GM23338 (cell line): ENCODE data around the gene PPP6R2. TPM values are rescaled to one million over a fixed set of nuclear protein-coding genes. Genes with fewer than 3 reads are reported as not detected.

Experiments used
- ATAC-seq: fragments of 200-7000 bp; cut with Tn5 transposase; 3 replicates; pipeline ENCODE4 v1.9.1; 2020
- DNase-seq: peaks from one replicate; pipeline ENCODE4 v3.0.0-alpha.2; 2015; ENCODE audit warnings: low spot score
- H2AFZ ChIP-seq: fragments of 200-600 bp; sonication (generic); 2 replicates; pipeline ENCODE4 v1.8.0; 2016; ENCODE audit warnings: antibody characterized with exemption, mild to moderate bottlenecking, moderate library complexity
- H3F3A ChIP-seq: fragments of 200-600 bp; sonication (generic); replicated peaks from 2 replicates; pipeline ENCODE4 v1.8.0; 2017; ENCODE audit warnings: antibody characterized with exemption, mixed run types, low read depth
- H3K27ac ChIP-seq: fragments of 200-600 bp; sonication (generic); 2 replicates; pipeline ENCODE4 v1.6.1; 2016; ENCODE audit warnings: low read depth
- H3K27me3 ChIP-seq: fragments of 200-600 bp; sonication (generic); 2 replicates; pipeline ENCODE4 v1.8.0; 2016; ENCODE audit warnings: mild to moderate bottlenecking, mixed run types, moderate library complexity; ENCODE audit not compliant: insufficient read depth
- H3K36me3 ChIP-seq: fragments of 200-600 bp; sonication (generic); 2 replicates; pipeline ENCODE4 v1.8.0; 2016; ENCODE audit warnings: mild to moderate bottlenecking; ENCODE audit not compliant: insufficient read depth
- H3K4me1 ChIP-seq: fragments of 200-600 bp; sonication (generic); 2 replicates; pipeline ENCODE4 v1.8.0; 2016; ENCODE audit warnings: mild to moderate bottlenecking, moderate library complexity; ENCODE audit not compliant: insufficient read depth
- H3K4me2 ChIP-seq: fragments of 200-600 bp; sonication (generic); 2 replicates; pipeline ENCODE4 v1.7.1; 2017; ENCODE audit warnings: mixed run types
- H3K4me3 ChIP-seq: fragments of 200-600 bp; sonication (generic); 2 replicates; pipeline ENCODE4 v1.6.1; 2016; ENCODE audit warnings: mixed run types
- H3K79me2 ChIP-seq: fragments of 200-600 bp; sonication (generic); replicated peaks from 2 replicates; pipeline ENCODE4 v1.8.0; 2017; ENCODE audit warnings: mild to moderate bottlenecking; ENCODE audit not compliant: insufficient read depth
- H3K9me2 ChIP-seq: fragments of 200-600 bp; sonication (generic); 2 replicates; pipeline ENCODE4 v1.8.0; 2017; ENCODE audit not compliant: insufficient read depth
- H4K20me1 ChIP-seq: fragments of 200-600 bp; sonication (generic); replicated peaks from 2 replicates; pipeline ENCODE4 v1.8.0; 2017; ENCODE audit warnings: mild to moderate bottlenecking; ENCODE audit not compliant: insufficient read depth
- H3K27ac Mint-ChIP-seq: 2 replicates; pipeline ENCODE4 v1.8.0; 2020; ENCODE audit warnings: inconsistent platforms, mild to moderate bottlenecking, moderate library complexity, mixed read lengths
- H3K27me3 Mint-ChIP-seq: 3 replicates; pipeline ENCODE4 v1.8.0; 2022; ENCODE audit warnings: low read depth, mild to moderate bottlenecking, moderate library complexity, mixed read lengths, inconsistent platforms; ENCODE audit not compliant: insufficient read depth, poor library complexity
- H3K36me3 Mint-ChIP-seq: 3 replicates; pipeline ENCODE4 v1.8.0; 2021; ENCODE audit warnings: low read depth, mild to moderate bottlenecking, inconsistent platforms, moderate library complexity, mixed read lengths
- H3K4me1 Mint-ChIP-seq: 3 replicates; pipeline ENCODE4 v1.8.0; 2020; ENCODE audit warnings: mild to moderate bottlenecking, inconsistent platforms, mixed read lengths
- H3K4me3 Mint-ChIP-seq: 3 replicates; pipeline ENCODE4 v1.8.0; 2021; ENCODE audit warnings: moderate library complexity, mild to moderate bottlenecking, inconsistent platforms, mixed read lengths
- H3K9me3 Mint-ChIP-seq: 3 replicates; pipeline ENCODE4 v1.8.0; 2020; ENCODE audit warnings: moderate library complexity, mild to moderate bottlenecking, inconsistent platforms, mixed read lengths
- CREB1 ChIP-seq: fragments of 250-450 bp; sonication (Bioruptor Pico); IDR thresholded peaks from 2 replicates; pipeline ENCODE4 v1.5.0; 2020; ENCODE audit warnings: low read depth, mild to moderate bottlenecking, moderate library complexity
- CTCF ChIP-seq, 2 experiments: fragments of 200-600 bp in 1 of 2; sonication (generic) in 1 of 2; conservative IDR thresholded peaks; 2 replicates each; pipeline versions ENCODE4 v1.5.1 to v1.6.1; 2016 to 2017; ENCODE audit warnings: antibody characterized with exemption in 2 of 2, low read depth in 2 of 2, mild to moderate bottlenecking in 2 of 2, moderate library complexity in 1 of 2
- ETS1 ChIP-seq: IDR thresholded peaks from 2 replicates; pipeline ENCODE4 v1.6.1; 2016; ENCODE audit warnings: antibody characterized with exemption
- EZH2 ChIP-seq: fragments of 200-600 bp; sonication (generic); IDR thresholded peaks from one replicate; pipeline ENCODE4 v1.8.0; 2017; ENCODE audit warnings: antibody characterized with exemption, mild to moderate bottlenecking, low read depth; ENCODE audit not compliant: unreplicated experiment
- EZH2phosphoT487 ChIP-seq: fragments of 200-600 bp; sonication (generic); IDR thresholded peaks from one replicate; pipeline ENCODE4 v1.8.1; 2018; ENCODE audit warnings: antibody characterized with exemption; ENCODE audit not compliant: unreplicated experiment
- JUNB ChIP-seq: IDR thresholded peaks from one replicate; pipeline ENCODE4 v1.6.1; 2016; ENCODE audit warnings: antibody characterized with exemption; ENCODE audit not compliant: unreplicated experiment
- NANOG ChIP-seq: IDR thresholded peaks from 2 replicates; pipeline ENCODE4 v1.6.1; 2016; ENCODE audit warnings: antibody characterized with exemption, borderline replicate concordance
- POLR2AphosphoS5 ChIP-seq: IDR thresholded peaks from 2 replicates; pipeline ENCODE4 v1.6.1; 2016; ENCODE audit warnings: antibody characterized with exemption, low read depth
- STAT1 ChIP-seq: IDR thresholded peaks from one replicate; pipeline ENCODE4 v1.6.1; 2016; ENCODE audit warnings: antibody characterized with exemption; ENCODE audit not compliant: unreplicated experiment
- ZNF114 ChIP-seq: fragments of 250-450 bp; sonication (Bioruptor Pico); IDR thresholded peaks from 2 replicates; pipeline ENCODE4 v1.5.0; 2020; ENCODE audit warnings: mild to moderate bottlenecking, moderate library complexity
- ZNF331 ChIP-seq: fragments of 250-450 bp; sonication (Bioruptor Pico); IDR thresholded peaks from 2 replicates; pipeline ENCODE4 v1.5.0; 2020; ENCODE audit warnings: low read depth, mild to moderate bottlenecking, moderate library complexity
- polyA plus RNA-seq: library from polyadenylated mRNA; unstranded; fragments of >200 nt; fragmentation: Nextera tagmentation; extraction: Ambion mirVana; gene quantifications from 2 replicates; pipeline ENCODE4 v1.2.1, GENCODE V29; 2016
- total RNA-seq: library from RNA; depleted of rRNA; stranded (reverse); fragments of >200 nt; shearing (Covaris generic); gene quantifications from 2 replicates; pipeline ENCODE4 v1.2.3, GENCODE V29; 2014
- TF ChIP-seq, protein P1 (sequence below): IDR thresholded peaks from one replicate; pipeline ENCODE4 v1.6.1; 2018; ENCODE audit warnings: antibody characterized with exemption; ENCODE audit not compliant: unreplicated experiment

The PPP6R2 gene
- total and polyA plus RNA-seq, 2 experiments from 2014 or later: 11.9 to 45.8 TPM

- peaks cover 41% of the 10 kb centered on the region for H3K27me3 Mint-ChIP-seq
- H3F3A ChIP-seq: no peaks in the 10 kb centered on the region
- ATAC-seq (peak; percentile 78), DNase-seq (peak; percentile 97)
- H2AFZ ChIP-seq: peak within 1 kb of the TSS; percentile 69
- TF ChIP-seq EZH2 (no peak), POLR2AphosphoS5 (peak; percentile 74), CTCF (conservative IDR thresholded peaks at IDR 0.05; ENCODE audit: low read depth in 2 of 2) (no peak), ZNF114 (CRISPR knock-in tag) (no peak), EZH2phosphoT487 (no peak), NANOG (no peak), STAT1 (no peak)
- H3K27me3 ChIP-seq: peaks cover 11% of the 10 kb centered on the region
- H3K9me3 Mint-ChIP-seq: no peaks in the 10 kb centered on the region; the same call in 2 of the 3 replicates
- H3K4me3 Mint-ChIP-seq: peak within 1 kb of the TSS; percentile 80
- no peak within 1 kb of the TSS for H3K27ac Mint-ChIP-seq
- H3K4me1 ChIP-seq: peaks cover 16% of the 10 kb centered on the region
- no peaks in the 10 kb centered on the region for H3K9me2 ChIP-seq
- H3K36me3 Mint-ChIP-seq: no peaks in the 10 kb centered on the region
- H3K36me3 ChIP-seq: no peaks in the 10 kb centered on the region
- no peak within 1 kb of the TSS for H3K27ac ChIP-seq
- H3K4me1 Mint-ChIP-seq: peaks cover 36% of the 10 kb centered on the region
- H3K79me2 ChIP-seq: peaks cover 42% of the 10 kb centered on the region
- H4K20me1 ChIP-seq: peaks cover 34% of the 10 kb centered on the region
- peak within 1 kb of the TSS; percentile 90 for H3K4me2 ChIP-seq
- H3K4me3 ChIP-seq: peak within 1 kb of the TSS; percentile 72
Observed at GRCh38 chr22:50474710-50475651, 131.9 kb downstream of the PPP6R2 start, which contains the start of gene SBF1. SBF1 (minus strand) TSS chr22:50475035; CDS start chr22:50474840, 195 bp downstream.

- peaks cover 18% of the 10 kb centered on the region for H3K27me3 ChIP-seq
- H3K27ac ChIP-seq: no peak overlapping the region
- no peaks in the 10 kb centered on the region for H3K36me3 Mint-ChIP-seq
- H2AFZ ChIP-seq: peak overlapping the region; percentile 69; the same call in 1 of the 2 replicates
- H3K27me3 Mint-ChIP-seq: peaks cover 43% of the 10 kb centered on the region
- H3K27ac Mint-ChIP-seq: no peak overlapping the region
- ATAC-seq (peak; percentile 8), DNase-seq (no peak)
- H3K4me2 ChIP-seq: peak overlapping the region; percentile 81
- no peaks in the 10 kb centered on the region; the same call in 2 of the 3 replicates for H3K9me3 Mint-ChIP-seq
- no peaks in the 10 kb centered on the region for H3F3A ChIP-seq
- H3K36me3 ChIP-seq: no peaks in the 10 kb centered on the region
- H3K4me1 ChIP-seq: peaks cover 11% of the 10 kb centered on the region
- peaks cover 30% of the 10 kb centered on the region for H3K4me1 Mint-ChIP-seq
- H4K20me1 ChIP-seq: peaks cover 28% of the 10 kb centered on the region
- peaks cover 36% of the 10 kb centered on the region for H3K79me2 ChIP-seq
- H3K9me2 ChIP-seq: no peaks in the 10 kb centered on the region
- peak overlapping the region; percentile 61 for H3K4me3 Mint-ChIP-seq
- peak overlapping the region; percentile 62 for H3K4me3 ChIP-seq
- no peak for TF ChIP-seq STAT1
- no peak for TF ChIP-seq EZH2phosphoT487
- TF ChIP-seq NANOG: no peak
- TF ChIP-seq, protein P1, sequence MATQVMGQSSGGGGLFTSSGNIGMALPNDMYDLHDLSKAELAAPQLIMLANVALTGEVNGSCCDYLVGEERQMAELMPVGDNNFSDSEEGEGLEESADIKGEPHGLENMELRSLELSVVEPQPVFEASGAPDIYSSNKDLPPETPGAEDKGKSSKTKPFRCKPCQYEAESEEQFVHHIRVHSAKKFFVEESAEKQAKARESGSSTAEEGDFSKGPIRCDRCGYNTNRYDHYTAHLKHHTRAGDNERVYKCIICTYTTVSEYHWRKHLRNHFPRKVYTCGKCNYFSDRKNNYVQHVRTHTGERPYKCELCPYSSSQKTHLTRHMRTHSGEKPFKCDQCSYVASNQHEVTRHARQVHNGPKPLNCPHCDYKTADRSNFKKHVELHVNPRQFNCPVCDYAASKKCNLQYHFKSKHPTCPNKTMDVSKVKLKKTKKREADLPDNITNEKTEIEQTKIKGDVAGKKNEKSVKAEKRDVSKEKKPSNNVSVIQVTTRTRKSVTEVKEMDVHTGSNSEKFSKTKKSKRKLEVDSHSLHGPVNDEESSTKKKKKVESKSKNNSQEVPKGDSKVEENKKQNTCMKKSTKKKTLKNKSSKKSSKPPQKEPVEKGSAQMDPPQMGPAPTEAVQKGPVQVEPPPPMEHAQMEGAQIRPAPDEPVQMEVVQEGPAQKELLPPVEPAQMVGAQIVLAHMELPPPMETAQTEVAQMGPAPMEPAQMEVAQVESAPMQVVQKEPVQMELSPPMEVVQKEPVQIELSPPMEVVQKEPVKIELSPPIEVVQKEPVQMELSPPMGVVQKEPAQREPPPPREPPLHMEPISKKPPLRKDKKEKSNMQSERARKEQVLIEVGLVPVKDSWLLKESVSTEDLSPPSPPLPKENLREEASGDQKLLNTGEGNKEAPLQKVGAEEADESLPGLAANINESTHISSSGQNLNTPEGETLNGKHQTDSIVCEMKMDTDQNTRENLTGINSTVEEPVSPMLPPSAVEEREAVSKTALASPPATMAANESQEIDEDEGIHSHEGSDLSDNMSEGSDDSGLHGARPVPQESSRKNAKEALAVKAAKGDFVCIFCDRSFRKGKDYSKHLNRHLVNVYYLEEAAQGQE: no peak
- no peak for TF ChIP-seq CREB1 (CRISPR knock-in tag)
- TF ChIP-seq ZNF114 (CRISPR knock-in tag): no peak
- no peak for TF ChIP-seq JUNB
- TF ChIP-seq ETS1: no peak
- no peak for TF ChIP-seq ZNF331 (CRISPR knock-in tag)
Observed at GRCh38 chr22:50475652-50476002, 132.5 kb downstream of the PPP6R2 start.
